DOHH2 (cell line): ENCODE results near the gene FGF11.

Experiments
- EZH2phosphoT487 ChIP-seq: fragments of 200-600 bp; sonication (generic); IDR thresholded peaks from 2 replicates; pipeline ENCODE4 v1.6.1; 2017; ENCODE audit warnings: borderline replicate concordance, mild to moderate bottlenecking, antibody characterized with exemption, low read length, moderate library complexity, mixed read lengths
- TF ChIP-seq, protein P1 (sequence below): fragments of 200-600 bp; sonication (generic); IDR thresholded peaks from one replicate; pipeline ENCODE4 v1.5.1; 2014; ENCODE audit warnings: antibody characterized with exemption, mild to moderate bottlenecking, low read depth, low read length; ENCODE audit not compliant: poor library complexity, severe bottlenecking

DNA sequence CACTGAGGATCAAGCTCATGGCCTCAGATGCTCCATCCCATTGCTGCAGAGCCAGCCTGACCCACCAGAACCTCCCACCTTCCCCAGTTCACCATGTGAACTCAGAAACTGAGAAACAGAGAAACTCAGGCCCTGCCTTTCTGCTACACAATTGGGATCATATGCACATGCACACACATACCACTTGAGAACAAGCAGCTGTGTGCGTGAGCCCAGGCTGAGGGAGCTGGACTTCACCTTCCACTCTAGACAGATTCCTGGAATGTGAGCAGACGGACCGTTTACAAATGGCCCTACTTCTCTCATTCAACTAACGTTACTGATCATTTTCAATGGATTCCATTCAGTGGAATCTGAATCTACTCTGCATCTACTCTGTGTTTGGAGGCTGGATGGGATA lies 15.6 kb upstream of the FGF11 start:
- TF ChIP-seq, protein P1, sequence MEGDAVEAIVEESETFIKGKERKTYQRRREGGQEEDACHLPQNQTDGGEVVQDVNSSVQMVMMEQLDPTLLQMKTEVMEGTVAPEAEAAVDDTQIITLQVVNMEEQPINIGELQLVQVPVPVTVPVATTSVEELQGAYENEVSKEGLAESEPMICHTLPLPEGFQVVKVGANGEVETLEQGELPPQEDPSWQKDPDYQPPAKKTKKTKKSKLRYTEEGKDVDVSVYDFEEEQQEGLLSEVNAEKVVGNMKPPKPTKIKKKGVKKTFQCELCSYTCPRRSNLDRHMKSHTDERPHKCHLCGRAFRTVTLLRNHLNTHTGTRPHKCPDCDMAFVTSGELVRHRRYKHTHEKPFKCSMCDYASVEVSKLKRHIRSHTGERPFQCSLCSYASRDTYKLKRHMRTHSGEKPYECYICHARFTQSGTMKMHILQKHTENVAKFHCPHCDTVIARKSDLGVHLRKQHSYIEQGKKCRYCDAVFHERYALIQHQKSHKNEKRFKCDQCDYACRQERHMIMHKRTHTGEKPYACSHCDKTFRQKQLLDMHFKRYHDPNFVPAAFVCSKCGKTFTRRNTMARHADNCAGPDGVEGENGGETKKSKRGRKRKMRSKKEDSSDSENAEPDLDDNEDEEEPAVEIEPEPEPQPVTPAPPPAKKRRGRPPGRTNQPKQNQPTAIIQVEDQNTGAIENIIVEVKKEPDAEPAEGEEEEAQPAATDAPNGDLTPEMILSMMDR: no peak
- TF ChIP-seq EZH2phosphoT487: no peak
